Psoas muscle (tissue), 8 donors: ENCODE results near the gene CFAP299. TPM values are rescaled to one million over a fixed set of nuclear protein-coding genes. Genes with fewer than 3 reads are reported as not detected.

Source experiments
- ATAC-seq, 4 donors: fragments of 200-7000 bp; cut with Tn5 transposase; one replicate each; pipeline ENCODE4 v1.9.1; 2020; ENCODE audit warnings: moderate library complexity in 3 of 4, mild to moderate bottlenecking in 2 of 4
- DNase-seq, 2 donors: peaks; one replicate each; pipeline ENCODE4 v3.0.0-alpha.2; 2020
- H3K27ac ChIP-seq: fragments of 200-600 bp; one replicate; pipeline ENCODE4 v1.8.0; 2022
- H3K27me3 ChIP-seq, 3 donors: fragments of 200-600 bp in 1 of 3; one replicate each; pipeline versions ENCODE4 v1.6.1 to v1.8.0; 2013 to 2022; ENCODE audit warnings: low read length in 2 of 3, mild to moderate bottlenecking in 2 of 3, moderate library complexity in 1 of 3; ENCODE audit not compliant: insufficient read depth in 3 of 3
- H3K36me3 ChIP-seq, 2 donors: fragments of 200-600 bp in 1 of 2; one replicate each; pipeline versions ENCODE4 v1.6.1 to v1.8.0; 2013 to 2022; ENCODE audit warnings: low read depth in 1 of 2, mild to moderate bottlenecking in 1 of 2, moderate library complexity in 1 of 2; ENCODE audit not compliant: insufficient read depth in 1 of 2
- H3K4me1 ChIP-seq: fragments of 200-600 bp; one replicate; pipeline ENCODE4 v1.8.0; 2022
- H3K4me3 ChIP-seq: fragments of 200-600 bp; one replicate; pipeline ENCODE4 v1.8.0; 2022; ENCODE audit warnings: mild to moderate bottlenecking
- H3K9me3 ChIP-seq: fragments of 200-600 bp; one replicate; pipeline ENCODE4 v1.8.0; 2022
- WGBS, 3 donors: extraction: QIAGEN DNeasy Blood & Tissue Kit; methylation state at CpG; one replicate each; pipeline versions ENCODE4 v1.1.6 to v1.1.7; 2013; 5-methylcytosine and 5-hydroxymethylcytosine counted together
- intact Hi-C, 2 donors: fragments of 100-400 bp; cut with DNase I; formaldehyde crosslinking; loops; one replicate each; pipeline versions ENCODE4 v1.11.0 to v1.14.2; 2022
- polyA plus RNA-seq, 3 donors: library from polyadenylated mRNA; stranded (reverse); fragments of 200-250 nt; gene quantifications; one replicate each; pipeline ENCODE4 v1.2.3, GENCODE V29; 2013
- total RNA-seq, 4 donors: library from RNA; stranded (reverse); fragmentation: NEBNext Ultra II Directional in 2 of 4; extraction: Animal tissue kit (Norgen Biotek cat#: 25700) in 2 of 4; gene quantifications; one replicate each; pipeline versions ENCODE4 v1.2.1 to v1.2.4, GENCODE V29; 2021 to 2023
- TF ChIP-seq, protein P1 (sequence below): fragments of 200-600 bp; IDR thresholded peaks from one replicate; pipeline ENCODE4 v1.8.0; 2022; ENCODE audit warnings: antibody characterized with exemption
- donor health status: healthy with polysubstance abuse.
- donor health status: DM: no; HTN: no; CAD: no; lungs with moderate emphysema.
- donor health status: Bipolar disorder and iron deficiency.
- donor health status: healthy.
- donor health status: DM: yes; HTN: yes; CAD: no.
- donor health status: DM: no; HTN: no; CAD: no.
- donor health status: DM: no; HTN: no; CAD: no.
- donor health status: DM: yes; HTN: yes; CAD: no.

The CFAP299 gene
- total and polyA plus RNA-seq, 7 donors, result not detected

DNA sequence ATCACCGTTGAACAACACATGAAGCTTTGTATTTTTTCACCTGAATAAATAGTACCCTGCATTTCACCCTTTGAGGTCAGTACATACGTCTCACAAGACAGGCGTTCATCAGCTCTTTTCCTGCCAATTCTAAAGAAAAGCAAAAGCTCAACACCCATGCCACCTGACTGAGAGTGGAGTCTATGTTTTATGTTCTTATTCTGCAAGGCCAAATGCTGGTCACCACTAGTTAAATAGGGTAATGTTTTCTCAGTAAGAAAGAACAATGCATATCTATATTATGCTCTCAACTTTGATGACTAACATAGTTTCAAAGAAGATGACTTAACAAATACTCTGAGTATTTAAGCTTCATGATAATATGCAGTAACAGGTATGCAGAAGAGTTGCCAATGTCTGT lies 358.6 kb downstream of the CFAP299 start:
- 40 to 52% (median 49%) methylated on average over 3 of the region's 3 CpGs for WGBS, 3 donors
- no peak for ATAC-seq
- no peaks in the 10 kb centered on the region for H3K36me3 ChIP-seq
- no peaks in the 10 kb centered on the region for H3K4me1 ChIP-seq
- no peak overlapping the region for H3K27ac ChIP-seq
- intact Hi-C loops, result no loop called here
- no peak overlapping the region for H3K4me3 ChIP-seq
- no peaks in the 10 kb centered on the region for H3K27me3 ChIP-seq
- TF ChIP-seq, protein P1, sequence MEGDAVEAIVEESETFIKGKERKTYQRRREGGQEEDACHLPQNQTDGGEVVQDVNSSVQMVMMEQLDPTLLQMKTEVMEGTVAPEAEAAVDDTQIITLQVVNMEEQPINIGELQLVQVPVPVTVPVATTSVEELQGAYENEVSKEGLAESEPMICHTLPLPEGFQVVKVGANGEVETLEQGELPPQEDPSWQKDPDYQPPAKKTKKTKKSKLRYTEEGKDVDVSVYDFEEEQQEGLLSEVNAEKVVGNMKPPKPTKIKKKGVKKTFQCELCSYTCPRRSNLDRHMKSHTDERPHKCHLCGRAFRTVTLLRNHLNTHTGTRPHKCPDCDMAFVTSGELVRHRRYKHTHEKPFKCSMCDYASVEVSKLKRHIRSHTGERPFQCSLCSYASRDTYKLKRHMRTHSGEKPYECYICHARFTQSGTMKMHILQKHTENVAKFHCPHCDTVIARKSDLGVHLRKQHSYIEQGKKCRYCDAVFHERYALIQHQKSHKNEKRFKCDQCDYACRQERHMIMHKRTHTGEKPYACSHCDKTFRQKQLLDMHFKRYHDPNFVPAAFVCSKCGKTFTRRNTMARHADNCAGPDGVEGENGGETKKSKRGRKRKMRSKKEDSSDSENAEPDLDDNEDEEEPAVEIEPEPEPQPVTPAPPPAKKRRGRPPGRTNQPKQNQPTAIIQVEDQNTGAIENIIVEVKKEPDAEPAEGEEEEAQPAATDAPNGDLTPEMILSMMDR, result no peak
- DNase-seq, result no peak
- no peaks in the 10 kb centered on the region for H3K9me3 ChIP-seq

DNA sequence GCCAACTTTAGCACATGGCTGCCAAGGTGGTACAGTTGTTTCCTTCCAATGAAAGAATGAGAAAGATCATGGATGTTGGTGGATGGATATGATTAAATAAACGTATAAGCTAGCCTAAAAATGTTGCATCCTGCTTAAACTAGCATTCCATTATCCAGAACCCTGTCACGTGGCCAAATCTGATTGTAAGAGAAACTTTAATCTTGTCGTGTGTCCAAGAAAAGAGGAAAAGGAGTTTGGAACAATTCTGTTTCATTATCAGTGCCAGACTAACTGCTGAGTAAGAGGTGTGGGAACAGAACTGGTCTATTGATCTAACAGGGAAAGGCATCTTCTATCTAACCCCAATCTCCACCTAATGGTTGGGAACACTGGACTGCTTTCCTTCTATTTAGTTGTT lies 369.8 kb downstream of the CFAP299 start:
- Histone ChIP-seq H3K4me1 (no peaks in the 10 kb centered on the region), H3K9me3 (no peaks in the 10 kb centered on the region), H3K4me3 (no peak overlapping the region), H3K27me3 (no peaks in the 10 kb centered on the region), H3K36me3 (no peaks in the 10 kb centered on the region), H3K27ac (no peak overlapping the region)
- intact Hi-C loops, result no loop called here
- TF ChIP-seq, protein P1, result no peak
- ATAC-seq (no peak), DNase-seq (no peak)
- WGBS, 3 donors, result 45 to 48% (median 48%) methylated on average over 3 of the region's 3 CpGs

DNA sequence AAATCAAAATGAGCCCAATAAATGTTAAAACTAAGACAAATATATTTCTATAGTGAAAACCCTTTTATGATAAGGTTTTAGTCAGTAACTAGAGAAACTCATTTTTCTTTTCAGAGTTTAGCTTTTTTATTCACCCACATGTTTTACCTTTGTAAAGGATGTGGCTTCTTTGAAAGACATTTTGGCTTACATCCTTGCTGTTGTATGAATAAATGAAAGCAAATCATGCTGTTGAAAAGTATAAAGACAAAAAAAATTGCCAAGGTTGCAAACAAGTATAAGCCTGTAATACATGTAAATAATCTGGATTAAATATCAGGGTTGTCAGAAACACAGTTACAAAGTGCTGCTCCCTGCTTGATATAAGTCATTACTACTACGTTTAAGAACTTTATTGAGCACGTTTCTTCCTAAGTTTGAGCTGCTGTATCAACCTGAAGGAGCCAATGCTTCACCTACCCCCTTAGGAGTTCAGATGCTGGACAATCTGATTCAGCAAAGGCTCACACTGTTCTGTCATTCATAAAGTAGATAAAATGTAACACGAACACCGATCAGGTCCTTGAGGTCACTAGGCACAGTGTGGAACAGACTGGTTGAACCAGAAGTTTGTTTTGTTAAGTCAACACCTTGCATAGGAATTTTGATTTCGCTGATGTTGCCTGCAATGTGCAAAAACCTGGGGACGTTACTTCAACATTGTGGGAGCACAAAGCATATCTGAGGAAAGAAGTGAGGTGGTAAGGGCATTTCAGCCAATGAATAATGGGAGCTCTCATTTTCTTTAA lies 373.7 kb downstream of the CFAP299 start:
- no peak for DNase-seq
- TF ChIP-seq, protein P1, result no peak
- Histone ChIP-seq H3K4me3 (no peak overlapping the region), H3K4me1 (no peaks in the 10 kb centered on the region), H3K36me3 (no peaks in the 10 kb centered on the region), H3K27ac (no peak overlapping the region), H3K27me3 (no peaks in the 10 kb centered on the region), H3K9me3 (no peaks in the 10 kb centered on the region)
- ATAC-seq, result no peak
- WGBS, 3 donors, result 63 to 75% (median 74%) methylated on average over 6 of the region's 6 CpGs
- intact Hi-C loops, result no loop called here

DNA sequence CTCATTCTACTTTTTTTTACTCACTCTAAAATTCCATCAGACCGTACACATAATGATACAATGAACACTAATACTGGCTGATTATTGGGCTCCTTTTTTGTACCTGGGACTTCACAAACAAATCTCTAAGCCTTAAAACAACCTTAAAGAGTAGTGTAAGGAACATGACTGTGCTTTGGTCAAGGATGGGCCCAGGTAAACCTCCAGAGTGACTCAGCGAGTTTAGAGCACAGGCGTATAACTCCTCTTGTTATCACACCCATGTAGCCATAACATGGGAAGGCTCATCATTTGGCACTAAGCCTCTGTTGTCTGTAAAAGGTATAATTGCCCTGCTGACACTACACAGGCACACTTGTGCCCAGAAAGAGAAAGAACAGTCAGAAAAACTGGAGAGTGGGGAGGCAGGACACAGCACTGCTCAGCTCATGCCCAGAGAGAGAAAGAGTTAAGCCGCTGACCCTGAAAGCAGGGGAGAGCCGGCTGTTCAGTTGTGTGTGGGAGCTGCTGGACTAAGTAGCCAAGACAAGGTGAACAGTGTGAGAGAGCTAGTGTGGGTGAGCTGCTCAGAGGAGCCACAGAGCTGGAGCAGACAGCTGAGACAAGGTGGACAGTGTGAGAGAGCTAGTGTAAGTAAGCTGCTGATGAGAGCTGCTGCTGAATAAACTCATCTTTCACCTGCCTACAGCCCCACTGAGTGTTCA lies 375.4 kb downstream of the CFAP299 start:
- H3K4me1 ChIP-seq, result no peaks in the 10 kb centered on the region
- no peak overlapping the region for H3K27ac ChIP-seq
- intact Hi-C loops, result no loop called here
- no peaks in the 10 kb centered on the region for H3K27me3 ChIP-seq
- WGBS, 3 donors, result 61 to 84% (median 68%) methylated on average over 5 of the region's 5 CpGs
- DNase-seq (no peak), ATAC-seq (no peak)
- H3K4me3 ChIP-seq, result no peak overlapping the region
- TF ChIP-seq, protein P1, result no peak
- H3K36me3 ChIP-seq, result no peaks in the 10 kb centered on the region
- no peaks in the 10 kb centered on the region for H3K9me3 ChIP-seq
